ENCODE measurements around the gene TTC28. TPM values are rescaled to one million over a fixed set of nuclear protein-coding genes. Genes with fewer than 3 reads are reported as not detected.
"Not testable (repeated sequence)": the region's sequence is repeated elsewhere in the genome, so short reads cannot be mapped to it uniquely, and the experiment has no call there.

Gene TTC28
- total RNA-seq, 1 experiment from 2014 or later, result 11.2 TPM

GRCh38 chr22:28570696-28571373, 108.8 kb downstream of the TTC28 start:
- Histone ChIP-seq H3K9me2 (replicated peaks; ENCODE audit: insufficient read depth, low read length) (no peaks in the 10 kb centered on the region), H3K9ac (ENCODE audit: low read length) (no peak overlapping the region), H3K79me2 (ENCODE audit: low read length) (no peaks in the 10 kb centered on the region), H3K27ac (ENCODE audit: low read length) (no peak overlapping the region), H2AFZ (ENCODE audit: low read length) (no peak overlapping the region), H4K20me1 (ENCODE audit: insufficient read depth, low read depth, low read length) (peaks cover 9% of the 10 kb centered on the region; the same call in 1 of the 2 replicates), H3K36me3 (ENCODE audit: insufficient read depth, low read length) (no peaks in the 10 kb centered on the region), H3K4me2 (ENCODE audit: low read depth, low read length, poor library complexity, severe bottlenecking) (no peak overlapping the region), H3K4me1 (ENCODE audit: low read length) (no peaks in the 10 kb centered on the region), H3K4me3 (ENCODE audit: low read length) (no peak overlapping the region), H3K9me3 (ENCODE audit: low read length) (no peaks in the 10 kb centered on the region), H3K27me3 (ENCODE audit: low read length) (0 out of 2 replicates have a peak, but pooled peaks cover 4% of the 10 kb centered on the region)
- DNase-seq, result no peak

GRCh38 chr22:28568974-28569373, 110.7 kb downstream of the TTC28 start:
- H2AFZ ChIP-seq (ENCODE audit: low read length); H3K9me2 ChIP-seq (replicated peaks; ENCODE audit: insufficient read depth, low read length); H3K27me3 ChIP-seq (ENCODE audit: low read length); H3K4me3 ChIP-seq (ENCODE audit: low read length); H3K27ac ChIP-seq (ENCODE audit: low read length); H3K79me2 ChIP-seq (ENCODE audit: low read length); DNase-seq; H3K4me1 ChIP-seq (ENCODE audit: low read length); H3K9ac ChIP-seq (ENCODE audit: low read length); H3K4me2 ChIP-seq (ENCODE audit: low read depth, low read length, poor library complexity, severe bottlenecking); H3K9me3 ChIP-seq (ENCODE audit: low read length); H3K36me3 ChIP-seq (ENCODE audit: insufficient read depth, low read length): not testable (repeated sequence)
- H4K20me1 ChIP-seq (ENCODE audit: insufficient read depth, low read depth, low read length), result peaks cover 13% of the 10 kb centered on the region; the same call in 1 of the 2 replicates

- H3K4me1 ChIP-seq (ENCODE audit: low read length), result no peaks in the 10 kb centered on the region
- H3K27ac ChIP-seq (ENCODE audit: low read length), result no peak overlapping the region
- H3K4me3 ChIP-seq (ENCODE audit: low read length), result no peak overlapping the region
- H3K27me3 ChIP-seq (ENCODE audit: low read length), result peaks cover 8% of the 10 kb centered on the region; the same call in 1 of the 2 replicates
- H3K36me3 ChIP-seq (ENCODE audit: insufficient read depth, low read length), result no peaks in the 10 kb centered on the region
- no peaks in the 10 kb centered on the region for H3K79me2 ChIP-seq (ENCODE audit: low read length)
- no peak overlapping the region for H3K4me2 ChIP-seq (ENCODE audit: low read depth, low read length, poor library complexity, severe bottlenecking)
- no peak for DNase-seq
- peaks cover 19% of the 10 kb centered on the region for H4K20me1 ChIP-seq (ENCODE audit: insufficient read depth, low read depth, low read length)
- H2AFZ ChIP-seq (ENCODE audit: low read length), result no peak overlapping the region
- H3K9me2 ChIP-seq (replicated peaks; ENCODE audit: insufficient read depth, low read length), result no peaks in the 10 kb centered on the region
- H3K9ac ChIP-seq (ENCODE audit: low read length), result no peak overlapping the region
- no peaks in the 10 kb centered on the region for H3K9me3 ChIP-seq (ENCODE audit: low read length)
Observed at GRCh38 chr22:28568099-28568498, 111.5 kb downstream of the TTC28 start.

- not testable (repeated sequence) for H3K9me2 ChIP-seq (replicated peaks; ENCODE audit: insufficient read depth, low read length); H3K27me3 ChIP-seq (ENCODE audit: low read length); H3K4me2 ChIP-seq (ENCODE audit: low read depth, low read length, poor library complexity, severe bottlenecking); DNase-seq; H3K27ac ChIP-seq (ENCODE audit: low read length); H2AFZ ChIP-seq (ENCODE audit: low read length); H3K36me3 ChIP-seq (ENCODE audit: insufficient read depth, low read length); H3K79me2 ChIP-seq (ENCODE audit: low read length); H3K4me1 ChIP-seq (ENCODE audit: low read length); H3K9me3 ChIP-seq (ENCODE audit: low read length); H3K9ac ChIP-seq (ENCODE audit: low read length); H3K4me3 ChIP-seq (ENCODE audit: low read length)
- peaks cover 21% of the 10 kb centered on the region for H4K20me1 ChIP-seq (ENCODE audit: insufficient read depth, low read depth, low read length)
Observed at GRCh38 chr22:28566920-28567499, 112.6 kb downstream of the TTC28 start.

DNA sequence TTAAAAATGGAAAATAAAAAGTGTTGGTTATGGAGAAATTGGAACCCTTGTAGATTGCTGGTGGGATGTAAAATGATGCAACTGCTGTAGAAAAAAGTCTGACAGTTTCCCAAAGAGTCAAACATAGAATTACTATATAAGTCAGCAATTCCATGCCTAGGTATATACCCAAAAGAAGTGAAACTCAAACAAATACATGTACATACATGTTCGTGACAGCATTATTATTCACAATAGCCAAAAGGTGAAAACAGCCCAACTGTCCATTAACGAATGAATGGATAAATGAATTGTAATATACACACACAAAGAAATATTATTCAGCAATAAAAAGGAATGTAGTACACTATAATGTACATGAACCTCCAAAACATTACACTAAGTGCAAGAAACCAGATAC, 116.0 kb downstream of the TTC28 start:
- Histone ChIP-seq H3K9ac (ENCODE audit: low read length) (no peak overlapping the region), H3K9me3 (ENCODE audit: low read length) (no peaks in the 10 kb centered on the region), H3K79me2 (ENCODE audit: low read length) (no peaks in the 10 kb centered on the region), H4K20me1 (ENCODE audit: insufficient read depth, low read depth, low read length) (peaks cover 22% of the 10 kb centered on the region), H3K4me1 (ENCODE audit: low read length) (no peaks in the 10 kb centered on the region), H3K9me2 (replicated peaks; ENCODE audit: insufficient read depth, low read length) (no peaks in the 10 kb centered on the region), H2AFZ (ENCODE audit: low read length) (no peak overlapping the region), H3K27ac (ENCODE audit: low read length) (no peak overlapping the region), H3K36me3 (ENCODE audit: insufficient read depth, low read length) (no peaks in the 10 kb centered on the region), H3K27me3 (ENCODE audit: low read length) (peaks cover 8% of the 10 kb centered on the region; the same call in 1 of the 2 replicates), H3K4me2 (ENCODE audit: low read depth, low read length, poor library complexity, severe bottlenecking) (no peak overlapping the region), H3K4me3 (ENCODE audit: low read length) (no peak overlapping the region)
- DNase-seq, result no peak

- Histone ChIP-seq H3K9me2 (replicated peaks; ENCODE audit: insufficient read depth, low read length) (no peaks in the 10 kb centered on the region), H3K4me1 (ENCODE audit: low read length) (no peaks in the 10 kb centered on the region), H3K27me3 (ENCODE audit: low read length) (peaks cover 8% of the 10 kb centered on the region; the same call in 1 of the 2 replicates), H3K4me3 (ENCODE audit: low read length) (no peak overlapping the region), H3K4me2 (ENCODE audit: low read depth, low read length, poor library complexity, severe bottlenecking) (no peak overlapping the region), H3K79me2 (ENCODE audit: low read length) (no peaks in the 10 kb centered on the region), H3K36me3 (ENCODE audit: insufficient read depth, low read length) (no peaks in the 10 kb centered on the region), H4K20me1 (ENCODE audit: insufficient read depth, low read depth, low read length) (peaks cover 22% of the 10 kb centered on the region), H3K9ac (ENCODE audit: low read length) (no peak overlapping the region), H2AFZ (ENCODE audit: low read length) (no peak overlapping the region), H3K27ac (ENCODE audit: low read length) (no peak overlapping the region), H3K9me3 (ENCODE audit: low read length) (no peaks in the 10 kb centered on the region)
- DNase-seq, result no peak
Observed at GRCh38 chr22:28562324-28562723, 117.3 kb downstream of the TTC28 start.

DNA sequence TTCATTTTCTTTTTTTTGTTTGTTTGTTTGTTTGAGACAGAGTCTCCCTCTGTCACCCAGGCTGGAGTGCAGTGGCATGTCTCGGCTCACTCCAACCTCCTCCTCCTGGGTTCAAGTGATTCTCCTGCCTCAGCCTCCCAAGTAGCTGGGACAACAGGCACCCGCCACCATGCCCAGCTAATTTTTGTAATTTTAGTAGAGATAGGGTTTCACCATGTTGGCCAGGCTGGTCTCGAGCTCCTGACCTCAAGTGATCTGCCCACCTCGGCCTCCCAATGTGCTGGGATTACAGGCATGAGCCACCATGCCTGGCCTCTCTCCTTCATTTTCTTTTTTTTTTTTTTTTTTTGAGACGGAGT, 118.9 kb downstream of the TTC28 start:
- H4K20me1 ChIP-seq (ENCODE audit: insufficient read depth, low read depth, low read length), result peaks cover 15% of the 10 kb centered on the region
- H3K4me3 ChIP-seq (ENCODE audit: low read length), result not testable (repeated sequence)

DNA sequence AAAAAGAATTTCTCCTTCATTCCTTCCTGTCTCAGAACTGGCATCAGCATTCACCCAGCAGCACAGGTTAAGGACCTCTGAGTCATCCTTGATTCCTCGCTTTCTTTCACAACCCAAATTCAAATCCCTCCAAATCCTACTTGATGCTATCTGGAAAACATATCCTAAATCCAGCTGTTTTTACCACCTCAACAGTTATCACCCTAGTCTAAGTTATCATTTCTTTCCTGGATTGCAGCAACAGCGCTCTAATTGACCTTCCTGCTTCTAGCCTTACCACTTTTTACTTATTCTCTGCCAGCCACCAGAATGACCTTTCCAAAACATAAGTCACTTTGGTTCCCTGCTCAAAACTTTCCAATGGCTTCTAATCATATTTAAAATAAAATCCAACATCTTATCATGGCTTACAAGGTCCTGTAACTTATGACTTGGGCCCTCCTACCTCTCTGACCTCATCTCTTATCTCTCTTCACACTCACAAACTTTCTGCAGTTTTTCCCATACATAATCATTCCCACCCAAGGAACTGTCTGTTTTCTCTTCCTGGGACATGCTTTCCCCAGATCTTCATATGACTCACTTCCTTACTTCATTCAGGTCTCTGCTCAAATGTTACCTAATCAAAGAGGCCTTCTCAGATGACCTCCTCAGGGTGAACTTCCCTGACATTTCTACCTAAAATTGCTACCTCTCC, 119.4 kb downstream of the TTC28 start:
- H3K9ac ChIP-seq (ENCODE audit: low read length), result no peak overlapping the region
- no peaks in the 10 kb centered on the region for H3K9me2 ChIP-seq (replicated peaks; ENCODE audit: insufficient read depth, low read length)
- H4K20me1 ChIP-seq (ENCODE audit: insufficient read depth, low read depth, low read length), result peaks cover 14% of the 10 kb centered on the region
- H3K79me2 ChIP-seq (ENCODE audit: low read length), result no peaks in the 10 kb centered on the region
- H3K9me3 ChIP-seq (ENCODE audit: low read length), result no peaks in the 10 kb centered on the region
- no peaks in the 10 kb centered on the region for H3K36me3 ChIP-seq (ENCODE audit: insufficient read depth, low read length)
- no peak overlapping the region for H3K4me2 ChIP-seq (ENCODE audit: low read depth, low read length, poor library complexity, severe bottlenecking)
- no peak for DNase-seq
- peaks cover 6% of the 10 kb centered on the region; the same call in 1 of the 2 replicates for H3K27me3 ChIP-seq (ENCODE audit: low read length)
- H3K4me3 ChIP-seq (ENCODE audit: low read length), result no peak overlapping the region
- no peak overlapping the region for H2AFZ ChIP-seq (ENCODE audit: low read length)
- no peaks in the 10 kb centered on the region for H3K4me1 ChIP-seq (ENCODE audit: low read length)
- H3K27ac ChIP-seq (ENCODE audit: low read length), result no peak overlapping the region

More for the DNA sequence above, 118.9 kb downstream of the TTC28 start:
- H3K36me3 ChIP-seq (ENCODE audit: insufficient read depth, low read length); H3K9me3 ChIP-seq (ENCODE audit: low read length); H3K9ac ChIP-seq (ENCODE audit: low read length); H3K27ac ChIP-seq (ENCODE audit: low read length); H3K9me2 ChIP-seq (replicated peaks; ENCODE audit: insufficient read depth, low read length); H3K79me2 ChIP-seq (ENCODE audit: low read length); DNase-seq; H2AFZ ChIP-seq (ENCODE audit: low read length); H3K27me3 ChIP-seq (ENCODE audit: low read length); H3K4me2 ChIP-seq (ENCODE audit: low read depth, low read length, poor library complexity, severe bottlenecking); H3K4me1 ChIP-seq (ENCODE audit: low read length): not testable (repeated sequence)
